Mesothelial cell of epicardium (in vitro differentiated cells): ENCODE measurements around the gene SEPTIN7. TPM values are rescaled to one million over a fixed set of nuclear protein-coding genes. Genes with fewer than 3 reads are reported as not detected.

Experiments
- DNase-seq, 2 experiments: peaks; one replicate each; pipeline ENCODE4 v3.0.0; 2021; ENCODE audit warnings: low spot score in 2 of 2; ENCODE audit not compliant: unreplicated experiment in 2 of 2
- H3K27ac Mint-ChIP-seq: 2 replicates; pipeline ENCODE4 v1.8.0; 2021; ENCODE audit warnings: mixed read lengths
- H3K27me3 Mint-ChIP-seq: 2 replicates; pipeline ENCODE4 v1.8.0; 2021; ENCODE audit warnings: low read depth, mixed read lengths
- H3K36me3 Mint-ChIP-seq: 2 replicates; pipeline ENCODE4 v1.8.0; 2021; ENCODE audit warnings: mixed read lengths
- H3K4me1 Mint-ChIP-seq: 2 replicates; pipeline ENCODE4 v1.8.0; 2021; ENCODE audit warnings: mixed read lengths
- H3K4me3 Mint-ChIP-seq: 2 replicates; pipeline ENCODE4 v1.8.0; 2021; ENCODE audit warnings: mild to moderate bottlenecking, moderate library complexity, mixed read lengths
- H3K9me3 Mint-ChIP-seq: 2 replicates; pipeline ENCODE4 v1.8.0; 2021; ENCODE audit warnings: mixed read lengths
- CTCF ChIP-seq: fragments of 200-600 bp; sonication (generic); IDR thresholded peaks from one replicate; pipeline ENCODE4 v1.5.0; 2021; ENCODE audit warnings: antibody characterized with exemption; ENCODE audit not compliant: unreplicated experiment
- total RNA-seq: library from RNA; stranded (reverse); gene quantifications from 3 replicates; pipeline ENCODE4 v1.2.1, GENCODE V29; 2021

SEPTIN7 gene
- total RNA-seq, 1 donor from 2014 or later: 200 TPM

- peaks cover 5% of the 10 kb centered on the region for H3K4me1 Mint-ChIP-seq
- H3K9me3 Mint-ChIP-seq: peaks cover 9% of the 10 kb centered on the region
- no peak for DNase-seq
- H3K36me3 Mint-ChIP-seq: no peaks in the 10 kb centered on the region
- TF ChIP-seq CTCF: no peak
- no peak overlapping the region for H3K4me3 Mint-ChIP-seq
- H3K27me3 Mint-ChIP-seq: no peaks in the 10 kb centered on the region
- H3K27ac Mint-ChIP-seq: no peak overlapping the region
Observed at GRCh38 chr7:35768346-35768745, 32.5 kb upstream of the SEPTIN7 start.

- Mint-ChIP-seq H3K36me3 (no peaks in the 10 kb centered on the region), H3K27me3 (no peaks in the 10 kb centered on the region), H3K9me3 (peaks cover 8% of the 10 kb centered on the region), H3K4me1 (no peaks in the 10 kb centered on the region), H3K4me3 (no peak overlapping the region), H3K27ac (no peak overlapping the region)
- DNase-seq: no peak
- TF ChIP-seq CTCF: no peak
Observed at GRCh38 chr7:35771776-35772175, 29.1 kb upstream of the SEPTIN7 start.

- Mint-ChIP-seq H3K4me1 (no peaks in the 10 kb centered on the region), H3K27ac (no peak overlapping the region), H3K36me3 (no peaks in the 10 kb centered on the region), H3K27me3 (no peaks in the 10 kb centered on the region), H3K4me3 (no peak overlapping the region), H3K9me3 (no peaks in the 10 kb centered on the region)
- no peak for DNase-seq
- no peak for TF ChIP-seq CTCF
Observed at GRCh38 chr7:35773994-35774393, 26.9 kb upstream of the SEPTIN7 start.

- TF ChIP-seq CTCF: no peak
- Mint-ChIP-seq H3K4me3 (no peak overlapping the region), H3K9me3 (no peaks in the 10 kb centered on the region)
Observed at GRCh38 chr7:35776686-35777085, 24.2 kb upstream of the SEPTIN7 start.

GRCh38 chr7:35777121-35777520 lies 23.7 kb upstream of the SEPTIN7 start:
- Mint-ChIP-seq H3K27me3 (no peaks in the 10 kb centered on the region), H3K27ac (no peak overlapping the region), H3K4me3 (no peak overlapping the region), H3K9me3 (no peaks in the 10 kb centered on the region), H3K4me1 (no peaks in the 10 kb centered on the region), H3K36me3 (no peaks in the 10 kb centered on the region)
- no peak for DNase-seq
- no peak for TF ChIP-seq CTCF

More at GRCh38 chr7:35776686-35777085, 24.2 kb upstream of the SEPTIN7 start:
- no peaks in the 10 kb centered on the region for H3K27me3 Mint-ChIP-seq
- H3K36me3 Mint-ChIP-seq: no peaks in the 10 kb centered on the region
- no peak for DNase-seq
- H3K4me1 Mint-ChIP-seq: no peaks in the 10 kb centered on the region
- no peak overlapping the region for H3K27ac Mint-ChIP-seq

GRCh38 chr7:35780070-35780469 lies 20.8 kb upstream of the SEPTIN7 start:
- Mint-ChIP-seq H3K27ac (no peak overlapping the region), H3K4me1 (no peaks in the 10 kb centered on the region), H3K4me3 (no peak overlapping the region), H3K27me3 (no peaks in the 10 kb centered on the region), H3K9me3 (no peaks in the 10 kb centered on the region), H3K36me3 (no peaks in the 10 kb centered on the region)
- no peak for DNase-seq
- no peak for TF ChIP-seq CTCF
